Peyer's patch (tissue), 4 donors: ENCODE results near the gene UCMA. TPM values are rescaled to one million over a fixed set of nuclear protein-coding genes. Genes with fewer than 3 reads are reported as not detected.
"Not testable (repeated sequence)": the region's sequence is repeated elsewhere in the genome, so short reads cannot be mapped to it uniquely, and the experiment has no call there.

ENCODE experiments used
- DNase-seq, 3 donors: peaks; one replicate each; pipeline ENCODE4 v3.0.0-alpha.2; 2017 to 2019
- H3K27ac ChIP-seq, 4 donors: fragments of 200-600 bp; sonication (generic); one replicate each; pipeline ENCODE4 v1.5.1; 2016 to 2019
- H3K27me3 ChIP-seq, 2 donors: fragments of 200-600 bp; sonication (generic); one replicate each; pipeline ENCODE4 v1.5.1; 2019
- H3K36me3 ChIP-seq, 3 donors: fragments of 200-600 bp; sonication (generic); one replicate each; pipeline ENCODE4 v1.5.1; 2016 to 2019
- H3K4me1 ChIP-seq, 4 donors: fragments of 200-600 bp; sonication (generic); one replicate each; pipeline ENCODE4 v1.5.1; 2016 to 2019
- H3K4me3 ChIP-seq, 4 donors: fragments of 200-600 bp; sonication (generic); 1 replicate in 3 of 4; 2 replicates in 1 of 4; pipeline ENCODE4 v1.5.1; 2016 to 2019; ENCODE audit warnings: mild to moderate bottlenecking in 1 of 4
- H3K9me3 ChIP-seq, 4 donors: fragments of 200-600 bp; sonication (generic); one replicate each; pipeline ENCODE4 v1.5.1; 2016 to 2019; ENCODE audit warnings: mild to moderate bottlenecking in 1 of 4
- POLR2A ChIP-seq, 2 donors: fragments of 450-650 bp; IDR thresholded peaks; one replicate each; pipeline ENCODE4 v1.5.1; 2017; ENCODE audit warnings: antibody characterized with exemption in 2 of 2, mild to moderate bottlenecking in 2 of 2, moderate library complexity in 2 of 2
- total RNA-seq, 4 donors: library from RNA; depleted of rRNA; stranded (reverse); fragments of >200 nt; gene quantifications; one replicate each; pipeline ENCODE4 v1.1.0, GENCODE V29; 2016
- TF ChIP-seq, protein P1 (sequence below), 6 experiments: fragments of 450-650 bp in 4 of 6; fragments of 200-600 bp in 2 of 6; sonication (generic) in 1 of 6; IDR thresholded peaks; one replicate each; pipeline ENCODE4 v1.5.1; 2017 to 2019; ENCODE audit warnings: antibody characterized with exemption in 6 of 6, mild to moderate bottlenecking in 3 of 6, moderate library complexity in 1 of 6

UCMA gene
- total RNA-seq: not detected

- TF ChIP-seq, protein P1, sequence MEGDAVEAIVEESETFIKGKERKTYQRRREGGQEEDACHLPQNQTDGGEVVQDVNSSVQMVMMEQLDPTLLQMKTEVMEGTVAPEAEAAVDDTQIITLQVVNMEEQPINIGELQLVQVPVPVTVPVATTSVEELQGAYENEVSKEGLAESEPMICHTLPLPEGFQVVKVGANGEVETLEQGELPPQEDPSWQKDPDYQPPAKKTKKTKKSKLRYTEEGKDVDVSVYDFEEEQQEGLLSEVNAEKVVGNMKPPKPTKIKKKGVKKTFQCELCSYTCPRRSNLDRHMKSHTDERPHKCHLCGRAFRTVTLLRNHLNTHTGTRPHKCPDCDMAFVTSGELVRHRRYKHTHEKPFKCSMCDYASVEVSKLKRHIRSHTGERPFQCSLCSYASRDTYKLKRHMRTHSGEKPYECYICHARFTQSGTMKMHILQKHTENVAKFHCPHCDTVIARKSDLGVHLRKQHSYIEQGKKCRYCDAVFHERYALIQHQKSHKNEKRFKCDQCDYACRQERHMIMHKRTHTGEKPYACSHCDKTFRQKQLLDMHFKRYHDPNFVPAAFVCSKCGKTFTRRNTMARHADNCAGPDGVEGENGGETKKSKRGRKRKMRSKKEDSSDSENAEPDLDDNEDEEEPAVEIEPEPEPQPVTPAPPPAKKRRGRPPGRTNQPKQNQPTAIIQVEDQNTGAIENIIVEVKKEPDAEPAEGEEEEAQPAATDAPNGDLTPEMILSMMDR (IDR thresholded peaks at IDR 0.05): no peak
- no peak for TF ChIP-seq POLR2A (IDR thresholded peaks at IDR 0.05)
- H3K9me3 ChIP-seq: no peaks in the 10 kb centered on the region
- peak in 1 of 3 donors; percentile 27 for DNase-seq
- H3K4me3 ChIP-seq: no peak within 1 kb of the TSS
- no peaks in the 10 kb centered on the region for H3K4me1 ChIP-seq
- no peaks in the 10 kb centered on the region for H3K36me3 ChIP-seq
- H3K27ac ChIP-seq: no peak within 1 kb of the TSS
- H3K27me3 ChIP-seq: no peaks in the 10 kb centered on the region
Measured at GRCh38 chr10:13234172-13234571, at the start of gene UCMA. TSS of gene UCMA (minus strand) at chr10:13234374. CDS start at chr10:13234258, 116 bp downstream.

DNA sequence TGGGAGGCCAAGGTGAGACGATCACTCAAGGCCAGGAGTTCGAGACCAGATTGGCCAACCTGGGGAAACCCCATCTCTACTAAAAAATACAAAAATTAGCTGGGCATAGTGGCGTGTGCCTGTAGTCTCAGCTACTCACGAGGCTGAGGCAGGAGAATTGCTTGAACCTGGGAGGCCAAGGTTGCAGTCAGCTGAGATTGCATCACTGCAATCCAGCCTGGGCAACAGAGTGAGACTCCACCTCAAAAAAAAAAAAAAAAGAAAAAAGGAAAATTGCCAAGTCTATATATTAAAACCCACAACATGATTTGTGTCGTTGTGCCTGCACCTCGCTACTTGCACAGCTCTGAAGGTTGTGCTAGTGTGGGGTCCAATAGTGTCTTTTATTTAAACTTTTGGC, 48.2 kb upstream of the UCMA start:
- not testable (repeated sequence) for DNase-seq, H3K4me3 ChIP-seq, H3K9me3 ChIP-seq, H3K27ac ChIP-seq, H3K4me1 ChIP-seq, H3K27me3 ChIP-seq
- H3K36me3 ChIP-seq: peaks cover 0 to 35% (median 0%) of the 10 kb centered on the region in 3 donors

GRCh38 chr10:13276749-13277365, 42.7 kb upstream of the UCMA start:
- peaks cover 0 to 9% (median 0%) of the 10 kb centered on the region in 4 donors for H3K4me1 ChIP-seq
- no peaks in the 10 kb centered on the region for H3K27me3 ChIP-seq
- H3K36me3 ChIP-seq: peaks cover 0 to 21% (median 0%) of the 10 kb centered on the region in 3 donors
- no peak for DNase-seq
- H3K9me3 ChIP-seq: no peaks in the 10 kb centered on the region
- TF ChIP-seq, protein P1 (IDR thresholded peaks at IDR 0.05): peak in 1 of 6 experiments; percentile 3
- no peak for TF ChIP-seq POLR2A (IDR thresholded peaks at IDR 0.05)
- no peak overlapping the region for H3K4me3 ChIP-seq
- H3K27ac ChIP-seq: no peak overlapping the region

DNA sequence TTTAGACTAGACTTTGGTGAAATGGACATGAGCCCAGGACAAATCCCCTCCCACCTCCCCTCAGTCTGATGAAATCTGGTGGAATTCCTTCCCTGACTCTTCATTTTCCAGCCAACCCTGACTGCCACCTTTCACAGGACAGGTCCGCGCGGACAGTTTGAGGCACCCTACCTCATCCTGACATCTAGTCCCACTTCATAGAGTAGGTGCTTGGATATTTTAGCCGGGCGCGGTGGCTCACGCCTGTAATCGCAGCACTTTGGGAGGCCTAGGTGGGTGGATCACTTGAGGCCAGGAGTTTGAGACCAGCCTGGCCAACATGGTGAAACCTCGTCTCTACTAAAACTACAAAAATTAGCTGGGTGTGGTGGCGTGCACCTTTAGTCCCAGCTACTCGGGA, 42.0 kb upstream of the UCMA start:
- not testable (repeated sequence) for H3K27me3 ChIP-seq, H3K9me3 ChIP-seq, H3K4me3 ChIP-seq, H3K27ac ChIP-seq, DNase-seq
- Histone ChIP-seq H3K36me3 (peaks cover 0 to 15% (median 0%) of the 10 kb centered on the region in 3 donors), H3K4me1 (peaks cover 0 to 16% (median 0%) of the 10 kb centered on the region in 4 donors)

- Histone ChIP-seq H3K36me3 (no peaks in the 10 kb centered on the region), H3K4me3 (no peak overlapping the region), H3K9me3 (no peaks in the 10 kb centered on the region), H3K27ac (peak overlapping the region in 1 of 4 donors; percentile 21), H3K27me3 (no peaks in the 10 kb centered on the region), H3K4me1 (peaks cover 0 to 16% (median 0%) of the 10 kb centered on the region in 4 donors)
- peak in 1 of 3 donors; percentile 49 for DNase-seq
- TF ChIP-seq, protein P1 (IDR thresholded peaks at IDR 0.05): no peak
- no peak for TF ChIP-seq POLR2A (IDR thresholded peaks at IDR 0.05)
Measured at GRCh38 chr10:13272164-13272571, 38.0 kb upstream of the UCMA start.

DNA sequence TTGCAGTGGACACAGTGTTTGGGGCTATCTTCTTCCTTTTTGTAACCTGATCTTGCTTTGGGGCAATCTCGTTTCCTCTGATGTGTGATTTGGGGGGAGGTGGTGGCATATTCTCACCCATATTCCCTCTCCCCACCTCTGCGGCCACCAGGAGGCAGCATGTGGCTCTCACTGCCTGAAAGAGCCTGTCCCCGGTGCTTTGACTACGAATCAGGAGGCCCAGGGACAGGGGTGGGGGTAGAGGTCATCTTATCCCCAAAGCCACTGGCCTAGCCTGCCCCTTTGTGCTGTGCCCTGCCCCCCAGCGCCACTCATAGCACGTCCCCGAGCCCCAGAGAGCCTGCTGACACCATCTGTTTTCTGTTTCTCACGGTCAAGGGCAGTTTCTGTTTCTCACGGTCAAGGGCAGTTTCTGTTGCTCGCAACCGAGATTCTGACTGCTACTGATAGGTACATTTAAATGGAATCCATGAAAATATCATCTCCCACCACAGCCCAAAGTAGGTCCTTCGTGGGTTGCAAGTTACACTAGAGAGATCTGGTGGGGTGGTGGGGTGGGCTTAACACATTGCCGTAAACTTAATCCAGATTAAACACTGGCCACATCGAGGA, 37.5 kb upstream of the UCMA start:
- no peaks in the 10 kb centered on the region for H3K36me3 ChIP-seq
- no peak overlapping the region for H3K4me3 ChIP-seq
- H3K4me1 ChIP-seq: peaks cover 0 to 16% (median 0%) of the 10 kb centered on the region in 4 donors
- no peaks in the 10 kb centered on the region for H3K27me3 ChIP-seq
- no peak for TF ChIP-seq POLR2A (IDR thresholded peaks at IDR 0.05)
- TF ChIP-seq, protein P1 (IDR thresholded peaks at IDR 0.05): peak in 4 of 6 experiments; percentile 27 to 47 (median 43)
- peak; percentile 54 to 81 (median 55) for DNase-seq
- H3K27ac ChIP-seq: peak overlapping the region in 2 of 4 donors; percentile 33 to 58
- no peaks in the 10 kb centered on the region for H3K9me3 ChIP-seq
